Measurements from ENCODE around the gene PSMC3IP. TPM values are rescaled to one million over a fixed set of nuclear protein-coding genes. Genes with fewer than 3 reads are reported as not detected.
"Not testable (repeated sequence)": the region's sequence is repeated elsewhere in the genome, so short reads cannot be mapped to it uniquely, and the experiment has no call there.

PSMC3IP gene
- total RNA-seq (1 to 10 TPM in 8 of 9 donors, not detected in 1; 1.2 to 7.7 (median 1.9) TPM), polyA plus RNA-seq (1 to 10 TPM; 3.1 to 3.9 (median 3.5) TPM)
- long read RNA-seq, donor 1, partial matches to known transcripts, result 0 of 3 reads
- long read RNA-seq, donor 1, other reads (novel, unspliced or antisense), result 0 of 3 reads
- long read RNA-seq, donor 2, partial matches to known transcripts, result 0 of 1 reads
- long read RNA-seq, donor 2, other reads (novel, unspliced or antisense), result 0 of 1 reads
- long read RNA-seq, donor 3, partial matches to known transcripts, result 0 of 1 reads
- long read RNA-seq, donor 3, other reads (novel, unspliced or antisense), result 0 of 1 reads
- long read RNA-seq, donor 4, partial matches to known transcripts, result 0 of 2 reads
- long read RNA-seq, donor 4, other reads (novel, unspliced or antisense), result 0 of 2 reads
- long read RNA-seq, donor 5, partial matches to known transcripts, result 0 of 2 reads
- long read RNA-seq, donor 5, other reads (novel, unspliced or antisense), result 2 of 2 reads
- long read RNA-seq, donor 6, partial matches to known transcripts, result 0 of 2 reads
- long read RNA-seq, donor 6, other reads (novel, unspliced or antisense), result 0 of 2 reads
- long read RNA-seq, donor 7, partial matches to known transcripts, result 0 of 2 reads
- long read RNA-seq, donor 7, other reads (novel, unspliced or antisense), result 0 of 2 reads
- long read RNA-seq, donor 8, partial matches to known transcripts, result 0 of 1 reads
- long read RNA-seq, donor 8, other reads (novel, unspliced or antisense), result 0 of 1 reads
- long read RNA-seq, donor 9, partial matches to known transcripts, result 0 of 5 reads
- long read RNA-seq, donor 9, other reads (novel, unspliced or antisense), result 0 of 5 reads
- long read RNA-seq, donor 10, result 0 reads

- Histone ChIP-seq H3K36me3 (replicated peaks in 1 of 2) (peaks cover 0 to 49% of the 10 kb centered on the region in 2 donors), H3K27ac (peak within 1 kb of the TSS; percentile 77 to 97 (median 87)), H3K4me1 (replicated peaks in 1 of 2) (peaks cover 5 to 21% of the 10 kb centered on the region in 2 donors), H3K9me3 (replicated peaks in 1 of 3) (no peaks in the 10 kb centered on the region), H3K4me3 (peak within 1 kb of the TSS in 3 of 4 donors; percentile 12 to 86 (median 34)), H3K27me3 (no peaks in the 10 kb centered on the region)
- DNase-seq, result peak; percentile 95 to 98 (median 97)
- TF ChIP-seq POLR2A (IDR thresholded peaks at IDR 0.05) (peak; percentile 37 to 85), CTCF (IDR thresholded peaks at IDR 0.05) (peak in 2 of 6 experiments; percentile 18 to 35)
- 0% methylated on average over 24 to 52 of the region's 52 CpGs for WGBS, 4 donors
- intact Hi-C loops (cut with DNase I), result no loop called here
These were observed at the start of gene PSMC3IP for GRCh38 chr17:42577532-42578281. PSMC3IP (minus strand) TSS chr17:42577729; CDS start chr17:42577686, 43 bp downstream.

GRCh38 chr17:42623732-42624596 is 46.4 kb upstream of the PSMC3IP start:
- H3K27me3 ChIP-seq, result no peaks in the 10 kb centered on the region
- intact Hi-C loops (cut with DNase I), result no loop called here
- WGBS, 4 donors, result 50 to 60% (median 59%) methylated on average over 7 of the region's 7 CpGs

GRCh38 chr17:42623271-42623670 is 45.7 kb upstream of the PSMC3IP start:
- intact Hi-C loops (cut with DNase I), result no loop called here
- Histone ChIP-seq H3K9me3 (replicated peaks in 1 of 3) (no peaks in the 10 kb centered on the region), H3K36me3 (replicated peaks in 1 of 2) (no peaks in the 10 kb centered on the region), H3K27ac (peak overlapping the region in 3 of 5 donors; percentile 14 to 83 (median 62)), H3K4me3 (no peak overlapping the region), H3K27me3 (no peaks in the 10 kb centered on the region), H3K4me1 (replicated peaks in 1 of 2) (peaks cover 6 to 31% of the 10 kb centered on the region in 2 donors)
- WGBS, 4 donors, result 79 to 90% (median 83%) methylated on average over 2 of the region's 2 CpGs
- no peak for DNase-seq
- no peak for TF ChIP-seq CTCF (IDR thresholded peaks at IDR 0.05)
- no peak for TF ChIP-seq POLR2A (IDR thresholded peaks at IDR 0.05)

More at GRCh38 chr17:42623732-42624596, 46.4 kb upstream of the PSMC3IP start:
- H3K9me3 ChIP-seq (replicated peaks in 1 of 3), result no peaks in the 10 kb centered on the region
- H3K4me1 ChIP-seq (replicated peaks in 1 of 2), result peaks cover 6 to 24% of the 10 kb centered on the region in 2 donors
- H3K36me3 ChIP-seq (replicated peaks in 1 of 2), result no peaks in the 10 kb centered on the region
- DNase-seq, result peak; percentile 65 to 89 (median 80)
- H3K4me3 ChIP-seq, result no peak overlapping the region
- peak overlapping the region; percentile 5 to 83 (median 62) for H3K27ac ChIP-seq
- peak in 1 of 2 donors; percentile 24 for TF ChIP-seq POLR2A (IDR thresholded peaks at IDR 0.05)
- TF ChIP-seq CTCF (IDR thresholded peaks at IDR 0.05), result no peak

GRCh38 chr17:42621987-42622386 is 44.5 kb upstream of the PSMC3IP start:
- H3K27me3 ChIP-seq; H3K36me3 ChIP-seq (replicated peaks in 1 of 2); H3K9me3 ChIP-seq (replicated peaks in 1 of 3); intact Hi-C loops (cut with DNase I); DNase-seq; H3K4me3 ChIP-seq: not testable (repeated sequence)
- H3K4me1 ChIP-seq (replicated peaks in 1 of 2), result peaks cover 6 to 37% of the 10 kb centered on the region in 2 donors
- 73 to 84% (median 79%) methylated on average over 3 of the region's 3 CpGs for WGBS, 4 donors
- H3K27ac ChIP-seq, result peak overlapping the region in 2 of 5 donors; percentile 28 to 54

All from adrenal gland (tissue), 19 donors.